Measurements from ENCODE around the gene CGB1. TPM values are rescaled to one million over a fixed set of nuclear protein-coding genes. Genes with fewer than 3 reads are reported as not detected.

Gene CGB1
- total and polyA plus RNA-seq, 9 of the 15 experiments (the other 6 are each of a cell fraction or from before 2014, with no cell fraction given) = not detected

- peak; percentile 47 for TF ChIP-seq PRDM10 (IDR thresholded peaks at IDR 0.05; ENCODE audit: partially characterized antibody)
- TF ChIP-seq ID3 (CRISPR knock-in tag; IDR thresholded peaks at IDR 0.05) = no peak
- 0 out of 2 replicates have a peak, but pooled peaks have one; percentile 62 for TF ChIP-seq ID3 (tag; IDR thresholded peaks at IDR 0.05)
- peak; percentile 95 for TF ChIP-seq ZFX (CRISPR knock-in tag; IDR thresholded peaks at IDR 0.05)
- TF ChIP-seq NR2F6 (CRISPR knock-in tag; IDR thresholded peaks at IDR 0.05) = peak; percentile 72; the same call in 1 of the 2 replicates
- no peak for TF ChIP-seq MYBL2 (IDR thresholded peaks at IDR 0.05; ENCODE audit: low read depth)
- TF ChIP-seq MYBL2 (CRISPR knock-in tag; IDR thresholded peaks at IDR 0.05; ENCODE audit: borderline replicate concordance) = no peak
- TF ChIP-seq CGGBP1 (CRISPR knock-in tag; IDR thresholded peaks at IDR 0.05) = 0 out of 2 replicates have a peak, but pooled peaks have one; percentile 64
- peak; percentile 82; the same call in 1 of the 2 replicates for TF ChIP-seq XRCC5 (IDR thresholded peaks at IDR 0.05; ENCODE audit: low read depth, low read length)
- TF ChIP-seq GTF2F1 (IDR thresholded peaks at IDR 0.05; ENCODE audit: low read depth, low read length) = no peak
- TF ChIP-seq DPF2 (IDR thresholded peaks at IDR 0.05) = peak; percentile 52; the same call in 1 of the 2 replicates
- TF ChIP-seq ZBTB17 (CRISPR knock-in tag; IDR thresholded peaks at IDR 0.05) = peak; percentile 62; the same call in 1 of the 2 replicates
- TF ChIP-seq POLR2A (conservative IDR thresholded peaks at IDR 0.05) = peak; percentile 99
- no peak for TF ChIP-seq SNAPC5 (CRISPR knock-in tag; IDR thresholded peaks at IDR 0.05)
- peak; percentile 17; the same call in 1 of the 2 replicates for TF ChIP-seq NFRKB (IDR thresholded peaks at IDR 0.05; ENCODE audit: low read depth)
- TF ChIP-seq MEF2D (tag; conservative IDR thresholded peaks at IDR 0.05; ENCODE audit: low read depth) = no peak
- peak; percentile 69; the same call in 1 of the 2 replicates for TF ChIP-seq E2F3 (CRISPR knock-in tag; IDR thresholded peaks at IDR 0.05)
- TF ChIP-seq SUPT5H (IDR thresholded peaks at IDR 0.05) = peak; percentile 99
- 0 out of 2 replicates have a peak, but pooled peaks have one; percentile 13 for TF ChIP-seq RUNX1 (IDR thresholded peaks at IDR 0.05; ENCODE audit: low read depth)
- 0 out of 2 replicates have a peak, but pooled peaks have one; percentile 33 for TF ChIP-seq ZNF175 (CRISPR knock-in tag; IDR thresholded peaks at IDR 0.05; ENCODE audit: low read depth)
- TF ChIP-seq POLR2AphosphoS5 (IDR thresholded peaks at IDR 0.05; ENCODE audit: control insufficient read depth, insufficient read depth, low read depth, low read length) = peak; percentile 89
- peak; percentile 48; the same call in 1 of the 2 replicates for TF ChIP-seq NBN (IDR thresholded peaks at IDR 0.05; ENCODE audit: low read depth)
- TF ChIP-seq POLR2H (tag; IDR thresholded peaks at IDR 0.05; ENCODE audit: low read depth) = peak; percentile 91
- TF ChIP-seq KLF6 (CRISPR knock-in tag; IDR thresholded peaks at IDR 0.05; ENCODE audit: borderline replicate concordance) = peak; percentile 56; the same call in 1 of the 2 replicates
- 0 out of 2 replicates have a peak, but pooled peaks have one; percentile 28 for TF ChIP-seq PHB (CRISPR knock-in tag; IDR thresholded peaks at IDR 0.05)
These were observed 48.5 kb upstream of the CGB1 start, which contains the start of gene SNRNP70 (continued) for GRCh38 chr19:49085020-49085867.

All from K562 (cell line).